Measurements from ENCODE around the gene DACH1.

DACH1 gene

GRCh38 chr13:71522941-71523526, 344.0 kb downstream of the DACH1 start:
- no peaks in the 10 kb centered on the region for H3K36me3 ChIP-seq (ENCODE audit: control insufficient read depth in 2 of 2, insufficient read depth in 2 of 2, low read length in 2 of 2)
- no peak overlapping the region for H3K27ac ChIP-seq (ENCODE audit: low read depth in 2 of 2, low read length in 2 of 2)
- H3K27me3 ChIP-seq (ENCODE audit: control insufficient read depth in 2 of 2, insufficient read depth in 2 of 2, low read length in 2 of 2), result no peaks in the 10 kb centered on the region
- no peak overlapping the region for H3K9ac ChIP-seq (ENCODE audit: low read depth in 1 of 2, low read length in 2 of 2)
- H3K9me3 ChIP-seq (ENCODE audit: control insufficient read depth in 2 of 2, low read length in 2 of 2), result no peaks in the 10 kb centered on the region
- no peak overlapping the region for H3K4me3 ChIP-seq (ENCODE audit: low read length in 2 of 2)
- no peaks in the 10 kb centered on the region for H3K4me1 ChIP-seq (ENCODE audit: control insufficient read depth in 2 of 2, insufficient read depth in 2 of 2, low read length in 2 of 2)

GRCh38 chr13:71517004-71517403, 350.0 kb downstream of the DACH1 start:
- H3K4me1 ChIP-seq (ENCODE audit: control insufficient read depth in 2 of 2, insufficient read depth in 2 of 2, low read length in 2 of 2), result no peaks in the 10 kb centered on the region
- H3K4me3 ChIP-seq (ENCODE audit: low read length in 2 of 2), result no peak overlapping the region
- H3K36me3 ChIP-seq (ENCODE audit: control insufficient read depth in 2 of 2, insufficient read depth in 2 of 2, low read length in 2 of 2), result no peaks in the 10 kb centered on the region
- H3K9ac ChIP-seq (ENCODE audit: low read depth in 1 of 2, low read length in 2 of 2), result no peak overlapping the region
- no peaks in the 10 kb centered on the region for H3K9me3 ChIP-seq (ENCODE audit: control insufficient read depth in 2 of 2, low read length in 2 of 2)
- no peak overlapping the region for H3K27ac ChIP-seq (ENCODE audit: low read depth in 2 of 2, low read length in 2 of 2)
- no peaks in the 10 kb centered on the region for H3K27me3 ChIP-seq (ENCODE audit: control insufficient read depth in 2 of 2, insufficient read depth in 2 of 2, low read length in 2 of 2)

GRCh38 chr13:71516521-71516920, 350.5 kb downstream of the DACH1 start:
- Histone ChIP-seq H3K4me1 (ENCODE audit: control insufficient read depth in 2 of 2, insufficient read depth in 2 of 2, low read length in 2 of 2) (no peaks in the 10 kb centered on the region), H3K36me3 (ENCODE audit: control insufficient read depth in 2 of 2, insufficient read depth in 2 of 2, low read length in 2 of 2) (no peaks in the 10 kb centered on the region), H3K27ac (ENCODE audit: low read depth in 2 of 2, low read length in 2 of 2) (no peak overlapping the region)

GRCh38 chr13:71515744-71516038, 351.3 kb downstream of the DACH1 start:
- H3K4me1 ChIP-seq (ENCODE audit: control insufficient read depth in 2 of 2, insufficient read depth in 2 of 2, low read length in 2 of 2), result no peaks in the 10 kb centered on the region
- H3K27ac ChIP-seq (ENCODE audit: low read depth in 2 of 2, low read length in 2 of 2), result no peak overlapping the region
- no peaks in the 10 kb centered on the region for H3K27me3 ChIP-seq (ENCODE audit: control insufficient read depth in 2 of 2, insufficient read depth in 2 of 2, low read length in 2 of 2)
- H3K9ac ChIP-seq (ENCODE audit: low read depth in 1 of 2, low read length in 2 of 2), result no peak overlapping the region
- H3K9me3 ChIP-seq (ENCODE audit: control insufficient read depth in 2 of 2, low read length in 2 of 2), result no peaks in the 10 kb centered on the region
- no peaks in the 10 kb centered on the region for H3K36me3 ChIP-seq (ENCODE audit: control insufficient read depth in 2 of 2, insufficient read depth in 2 of 2, low read length in 2 of 2)
- no peak overlapping the region for H3K4me3 ChIP-seq (ENCODE audit: low read length in 2 of 2)

More at GRCh38 chr13:71516521-71516920, 350.5 kb downstream of the DACH1 start:
- Histone ChIP-seq H3K27me3 (ENCODE audit: control insufficient read depth in 2 of 2, insufficient read depth in 2 of 2, low read length in 2 of 2) (no peaks in the 10 kb centered on the region), H3K4me3 (ENCODE audit: low read length in 2 of 2) (no peak overlapping the region), H3K9me3 (ENCODE audit: control insufficient read depth in 2 of 2, low read length in 2 of 2) (no peaks in the 10 kb centered on the region), H3K9ac (ENCODE audit: low read depth in 1 of 2, low read length in 2 of 2) (no peak overlapping the region)

- no peak overlapping the region for H3K4me3 ChIP-seq (ENCODE audit: low read length in 2 of 2)
- H3K27ac ChIP-seq (ENCODE audit: low read depth in 2 of 2, low read length in 2 of 2), result no peak overlapping the region
- H3K36me3 ChIP-seq (ENCODE audit: control insufficient read depth in 2 of 2, insufficient read depth in 2 of 2, low read length in 2 of 2), result no peaks in the 10 kb centered on the region
- H3K9me3 ChIP-seq (ENCODE audit: control insufficient read depth in 2 of 2, low read length in 2 of 2), result no peaks in the 10 kb centered on the region
- H3K27me3 ChIP-seq (ENCODE audit: control insufficient read depth in 2 of 2, insufficient read depth in 2 of 2, low read length in 2 of 2), result no peaks in the 10 kb centered on the region
- H3K4me1 ChIP-seq (ENCODE audit: control insufficient read depth in 2 of 2, insufficient read depth in 2 of 2, low read length in 2 of 2), result no peaks in the 10 kb centered on the region
- H3K9ac ChIP-seq (ENCODE audit: low read depth in 1 of 2, low read length in 2 of 2), result no peak overlapping the region
Observed at GRCh38 chr13:71514900-71515743, 351.9 kb downstream of the DACH1 start.

GRCh38 chr13:71513411-71514033, 353.5 kb downstream of the DACH1 start:
- Histone ChIP-seq H3K27me3 (ENCODE audit: control insufficient read depth in 2 of 2, insufficient read depth in 2 of 2, low read length in 2 of 2) (no peaks in the 10 kb centered on the region), H3K9ac (ENCODE audit: low read depth in 1 of 2, low read length in 2 of 2) (no peak overlapping the region), H3K27ac (ENCODE audit: low read depth in 2 of 2, low read length in 2 of 2) (no peak overlapping the region), H3K36me3 (ENCODE audit: control insufficient read depth in 2 of 2, insufficient read depth in 2 of 2, low read length in 2 of 2) (no peaks in the 10 kb centered on the region), H3K4me1 (ENCODE audit: control insufficient read depth in 2 of 2, insufficient read depth in 2 of 2, low read length in 2 of 2) (no peaks in the 10 kb centered on the region), H3K9me3 (ENCODE audit: control insufficient read depth in 2 of 2, low read length in 2 of 2) (no peaks in the 10 kb centered on the region), H3K4me3 (ENCODE audit: low read length in 2 of 2) (no peak overlapping the region)

GRCh38 chr13:71503781-71504180, 363.2 kb downstream of the DACH1 start:
- H3K9ac ChIP-seq (ENCODE audit: low read depth in 1 of 2, low read length in 2 of 2), result no peak overlapping the region
- H3K36me3 ChIP-seq (ENCODE audit: control insufficient read depth in 2 of 2, insufficient read depth in 2 of 2, low read length in 2 of 2), result no peaks in the 10 kb centered on the region
- H3K27ac ChIP-seq (ENCODE audit: low read depth in 2 of 2, low read length in 2 of 2), result no peak overlapping the region
- no peaks in the 10 kb centered on the region for H3K4me1 ChIP-seq (ENCODE audit: control insufficient read depth in 2 of 2, insufficient read depth in 2 of 2, low read length in 2 of 2)
- H3K27me3 ChIP-seq (ENCODE audit: control insufficient read depth in 2 of 2, insufficient read depth in 2 of 2, low read length in 2 of 2), result no peaks in the 10 kb centered on the region
- H3K4me3 ChIP-seq (ENCODE audit: low read length in 2 of 2), result no peak overlapping the region
- H3K9me3 ChIP-seq (ENCODE audit: control insufficient read depth in 2 of 2, low read length in 2 of 2), result no peaks in the 10 kb centered on the region

GRCh38 chr13:71499944-71500514, 367.0 kb downstream of the DACH1 start:
- no peaks in the 10 kb centered on the region for H3K27me3 ChIP-seq (ENCODE audit: control insufficient read depth in 2 of 2, insufficient read depth in 2 of 2, low read length in 2 of 2)
- no peaks in the 10 kb centered on the region for H3K9me3 ChIP-seq (ENCODE audit: control insufficient read depth in 2 of 2, low read length in 2 of 2)
- no peak overlapping the region for H3K27ac ChIP-seq (ENCODE audit: low read depth in 2 of 2, low read length in 2 of 2)

GRCh38 chr13:71499235-71499634, 367.8 kb downstream of the DACH1 start:
- H3K9ac ChIP-seq (ENCODE audit: low read depth in 1 of 2, low read length in 2 of 2), result no peak overlapping the region
- H3K4me1 ChIP-seq (ENCODE audit: control insufficient read depth in 2 of 2, insufficient read depth in 2 of 2, low read length in 2 of 2), result no peaks in the 10 kb centered on the region
- H3K36me3 ChIP-seq (ENCODE audit: control insufficient read depth in 2 of 2, insufficient read depth in 2 of 2, low read length in 2 of 2), result no peaks in the 10 kb centered on the region

More at GRCh38 chr13:71499944-71500514, 367.0 kb downstream of the DACH1 start:
- Histone ChIP-seq H3K4me3 (ENCODE audit: low read length in 2 of 2) (no peak overlapping the region), H3K36me3 (ENCODE audit: control insufficient read depth in 2 of 2, insufficient read depth in 2 of 2, low read length in 2 of 2) (no peaks in the 10 kb centered on the region), H3K9ac (ENCODE audit: low read depth in 1 of 2, low read length in 2 of 2) (no peak overlapping the region), H3K4me1 (ENCODE audit: control insufficient read depth in 2 of 2, insufficient read depth in 2 of 2, low read length in 2 of 2) (no peaks in the 10 kb centered on the region)

GRCh38 chr13:71493189-71493588, 373.8 kb downstream of the DACH1 start:
- no peaks in the 10 kb centered on the region for H3K36me3 ChIP-seq (ENCODE audit: control insufficient read depth in 2 of 2, insufficient read depth in 2 of 2, low read length in 2 of 2)
- no peaks in the 10 kb centered on the region for H3K9me3 ChIP-seq (ENCODE audit: control insufficient read depth in 2 of 2, low read length in 2 of 2)
- H3K27me3 ChIP-seq (ENCODE audit: control insufficient read depth in 2 of 2, insufficient read depth in 2 of 2, low read length in 2 of 2), result no peaks in the 10 kb centered on the region

More at GRCh38 chr13:71499235-71499634, 367.8 kb downstream of the DACH1 start:
- H3K9me3 ChIP-seq (ENCODE audit: control insufficient read depth in 2 of 2, low read length in 2 of 2), result no peaks in the 10 kb centered on the region
- no peak overlapping the region for H3K27ac ChIP-seq (ENCODE audit: low read depth in 2 of 2, low read length in 2 of 2)
- H3K27me3 ChIP-seq (ENCODE audit: control insufficient read depth in 2 of 2, insufficient read depth in 2 of 2, low read length in 2 of 2), result no peaks in the 10 kb centered on the region
- no peak overlapping the region for H3K4me3 ChIP-seq (ENCODE audit: low read length in 2 of 2)

More at GRCh38 chr13:71493189-71493588, 373.8 kb downstream of the DACH1 start:
- Histone ChIP-seq H3K4me3 (ENCODE audit: low read length in 2 of 2) (no peak overlapping the region), H3K4me1 (ENCODE audit: control insufficient read depth in 2 of 2, insufficient read depth in 2 of 2, low read length in 2 of 2) (no peaks in the 10 kb centered on the region), H3K9ac (ENCODE audit: low read depth in 1 of 2, low read length in 2 of 2) (no peak overlapping the region), H3K27ac (ENCODE audit: low read depth in 2 of 2, low read length in 2 of 2) (no peak overlapping the region)
